Left lung (tissue), 10 donors: ENCODE results near the gene EIF4G3. TPM values are rescaled to one million over a fixed set of nuclear protein-coding genes. Genes with fewer than 3 reads are reported as not detected.
"Not testable (repeated sequence)": the region's sequence is repeated elsewhere in the genome, so short reads cannot be mapped to it uniquely, and the experiment has no call there.

Experiments used
- ATAC-seq: fragments of 200-7000 bp; cut with Tn5 transposase; one replicate; pipeline ENCODE4 v1.9.1; 2020; ENCODE audit warnings: moderate library complexity
- DNase-seq, 4 donors: peaks; one replicate each; pipeline ENCODE4 v3.0.0-alpha.2; 2013 to 2020
- H3K27ac ChIP-seq, 2 donors: fragments of 200-600 bp; sonication (generic) in 1 of 2; one replicate each; pipeline versions ENCODE4 v1.5.0 to v1.8.0; 2020 to 2021
- H3K27me3 ChIP-seq, 2 donors: fragments of 200-600 bp; sonication (generic) in 1 of 2; one replicate each; pipeline versions ENCODE4 v1.5.0 to v1.8.0; 2020 to 2021
- H3K36me3 ChIP-seq, 2 donors: fragments of 200-600 bp; sonication (generic) in 1 of 2; one replicate each; pipeline versions ENCODE4 v1.5.0 to v1.8.0; 2020 to 2021
- H3K4me1 ChIP-seq, 2 donors: fragments of 200-600 bp; one replicate each; pipeline ENCODE4 v1.8.0; 2021
- H3K4me3 ChIP-seq, 2 donors: fragments of 200-600 bp; sonication (generic) in 1 of 2; one replicate each; pipeline versions ENCODE4 v1.5.0 to v1.8.0; 2020 to 2021; ENCODE audit warnings: mild to moderate bottlenecking in 1 of 2
- H3K9me3 ChIP-seq, 2 donors: fragments of 200-600 bp; sonication (generic) in 1 of 2; one replicate each; pipeline versions ENCODE4 v1.5.0 to v1.8.0; 2020 to 2021
- intact Hi-C, 2 donors: fragments of 100-400 bp; cut with DNase I; formaldehyde crosslinking; loops; one replicate each; pipeline versions ENCODE4 v1.11.2 to v1.14.2; 2022
- polyA plus RNA-seq, 6 donors: library from polyadenylated mRNA; unstranded; fragments of 120-200 nt; gene quantifications; one replicate each; pipeline ENCODE4 v1.2.1, GENCODE V29; 2013; ENCODE audit not compliant: insufficient read length in 6 of 6
- total RNA-seq, 2 donors: library from RNA; stranded (reverse); fragmentation: NEBNext Ultra II Directional; extraction: Animal tissue kit (Norgen Biotek cat#: 25700); gene quantifications; one replicate each; pipeline ENCODE4 v1.2.1, GENCODE V29; 2021
- TF ChIP-seq, protein P1 (sequence below), 2 donors: fragments of 200-600 bp; sonication (generic) in 1 of 2; IDR thresholded peaks; one replicate each; pipeline versions ENCODE4 v1.5.0 to v1.8.0; 2021; ENCODE audit warnings: antibody characterized with exemption in 2 of 2
- donor health status: DM: no; HTN: yes; CAD: no.
- donor health status: DM: no; HTN: no; CAD: no.

EIF4G3 gene
- total and polyA plus RNA-seq, 8 donors: 54.6 to 67.9 (median 61.7) TPM

DNA sequence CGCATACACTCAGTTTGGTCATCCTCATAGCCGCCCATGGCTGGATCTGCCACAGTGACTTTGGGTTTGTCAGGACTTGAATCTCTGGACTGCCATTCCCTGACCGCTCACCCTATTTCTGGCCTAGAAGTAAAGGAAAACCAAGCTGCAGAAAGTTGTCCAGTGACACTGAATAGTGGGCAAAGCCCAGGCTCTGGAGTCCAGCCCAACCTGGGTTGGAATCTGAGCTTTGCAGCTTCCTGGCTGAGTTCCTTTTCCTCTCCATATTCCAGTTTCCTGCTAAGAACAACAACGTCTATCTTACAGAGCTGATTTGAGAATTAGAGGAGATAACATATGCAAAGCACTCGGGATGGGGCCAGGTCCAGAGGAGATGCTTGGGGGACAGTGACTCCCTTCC is 15.6 kb upstream of the EIF4G3 start:
- ATAC-seq (no peak), DNase-seq (no peak)
- no peak overlapping the region for H3K27ac ChIP-seq
- H3K4me1 ChIP-seq: peaks cover 0 to 8% of the 10 kb centered on the region in 2 donors
- no peak overlapping the region for H3K4me3 ChIP-seq
- TF ChIP-seq, protein P1, sequence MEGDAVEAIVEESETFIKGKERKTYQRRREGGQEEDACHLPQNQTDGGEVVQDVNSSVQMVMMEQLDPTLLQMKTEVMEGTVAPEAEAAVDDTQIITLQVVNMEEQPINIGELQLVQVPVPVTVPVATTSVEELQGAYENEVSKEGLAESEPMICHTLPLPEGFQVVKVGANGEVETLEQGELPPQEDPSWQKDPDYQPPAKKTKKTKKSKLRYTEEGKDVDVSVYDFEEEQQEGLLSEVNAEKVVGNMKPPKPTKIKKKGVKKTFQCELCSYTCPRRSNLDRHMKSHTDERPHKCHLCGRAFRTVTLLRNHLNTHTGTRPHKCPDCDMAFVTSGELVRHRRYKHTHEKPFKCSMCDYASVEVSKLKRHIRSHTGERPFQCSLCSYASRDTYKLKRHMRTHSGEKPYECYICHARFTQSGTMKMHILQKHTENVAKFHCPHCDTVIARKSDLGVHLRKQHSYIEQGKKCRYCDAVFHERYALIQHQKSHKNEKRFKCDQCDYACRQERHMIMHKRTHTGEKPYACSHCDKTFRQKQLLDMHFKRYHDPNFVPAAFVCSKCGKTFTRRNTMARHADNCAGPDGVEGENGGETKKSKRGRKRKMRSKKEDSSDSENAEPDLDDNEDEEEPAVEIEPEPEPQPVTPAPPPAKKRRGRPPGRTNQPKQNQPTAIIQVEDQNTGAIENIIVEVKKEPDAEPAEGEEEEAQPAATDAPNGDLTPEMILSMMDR (IDR thresholded peaks at IDR 0.05): no peak
- intact Hi-C loops: loop anchor here in 1 of 2 donors (10.0 kb wide), 1 partner anchor 207 kb away; no protein-coding TSS in a partner anchor
- H3K9me3 ChIP-seq: no peaks in the 10 kb centered on the region
- H3K36me3 ChIP-seq: no peaks in the 10 kb centered on the region
- H3K27me3 ChIP-seq: no peaks in the 10 kb centered on the region

DNA sequence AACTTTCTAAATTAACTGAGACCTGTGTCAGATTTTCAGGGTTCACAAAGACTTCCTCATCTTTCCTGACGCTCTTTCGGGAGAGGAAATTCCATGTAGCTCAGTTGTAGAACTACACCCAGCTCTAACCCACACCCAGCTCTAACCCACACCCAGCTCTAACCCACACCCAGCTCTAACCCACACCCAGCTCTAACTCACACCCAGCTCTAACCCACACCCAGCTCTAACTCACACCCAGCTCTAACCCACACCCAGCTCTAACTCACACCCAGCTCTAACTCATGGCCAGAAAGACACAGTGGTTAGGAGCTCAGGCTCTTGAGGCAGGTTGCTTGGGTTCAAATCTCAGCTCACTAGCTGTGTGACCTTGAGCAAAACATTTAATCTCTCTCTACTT is 14.1 kb upstream of the EIF4G3 start:
- DNase-seq, H3K9me3 ChIP-seq, H3K27ac ChIP-seq, H3K27me3 ChIP-seq, ATAC-seq, H3K4me3 ChIP-seq, H3K36me3 ChIP-seq, H3K4me1 ChIP-seq: not testable (repeated sequence)
- intact Hi-C loops: loop anchor here in 1 of 2 donors (10.0 kb wide), 1 partner anchor 206 kb away; no protein-coding TSS in a partner anchor

DNA sequence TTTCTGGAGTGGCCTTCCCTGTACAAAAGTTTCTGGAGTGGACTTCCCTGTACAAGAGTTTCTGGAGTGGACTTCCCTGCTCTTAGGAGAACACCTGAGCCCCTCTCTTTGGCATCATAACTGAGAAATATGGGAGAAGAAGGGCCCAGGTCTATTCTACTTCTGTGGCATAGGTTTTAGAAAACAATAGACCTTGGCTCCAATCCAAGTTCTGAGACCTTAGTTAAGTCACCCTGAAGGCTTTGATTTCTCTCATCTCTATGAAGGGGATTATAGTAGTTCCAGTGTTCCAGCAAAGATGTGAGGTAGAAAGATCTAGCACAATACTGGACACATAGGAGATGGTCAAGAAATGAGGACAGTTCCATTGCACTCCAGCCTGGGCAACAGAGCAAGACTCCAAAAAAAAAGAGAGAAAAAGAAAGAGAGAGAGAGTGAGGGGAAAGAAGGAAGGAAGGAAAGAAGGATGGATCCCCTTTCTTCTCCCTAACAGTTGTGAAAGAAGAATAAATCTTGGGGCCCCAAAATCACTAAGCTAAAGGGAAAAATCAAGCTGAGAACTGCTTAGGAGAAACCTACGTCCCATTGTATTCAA is 13.3 kb upstream of the EIF4G3 start:
- TF ChIP-seq, protein P1 (IDR thresholded peaks at IDR 0.05): no peak
- DNase-seq: no peak
- Histone ChIP-seq H3K36me3 (no peaks in the 10 kb centered on the region), H3K27ac (no peak overlapping the region), H3K27me3 (no peaks in the 10 kb centered on the region), H3K4me1 (peaks cover 0 to 7% of the 10 kb centered on the region in 2 donors), H3K9me3 (no peaks in the 10 kb centered on the region), H3K4me3 (no peak overlapping the region)
- no peak for ATAC-seq
- intact Hi-C loops: loop anchor here in 1 of 2 donors (10.0 kb wide), 1 partner anchor 205 kb away; no protein-coding TSS in a partner anchor

DNA sequence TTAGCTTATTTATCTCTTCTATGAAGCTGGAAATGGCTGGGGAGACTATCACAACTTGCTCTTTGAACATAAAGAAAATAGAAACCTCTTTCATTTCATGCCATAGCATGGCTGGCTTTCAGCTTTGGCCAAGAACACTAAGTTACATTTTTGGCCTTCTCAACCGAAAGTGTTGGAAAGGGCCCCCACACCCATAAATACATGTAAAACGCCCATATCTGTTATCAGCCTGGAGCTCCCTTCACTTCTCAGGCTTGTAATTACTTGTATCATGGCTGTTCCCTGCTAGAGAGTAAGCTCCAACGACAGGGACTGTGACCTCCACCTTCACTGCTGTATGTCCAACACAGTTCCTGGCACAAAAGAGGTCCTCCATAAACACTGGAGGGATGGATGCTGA is 12.7 kb upstream of the EIF4G3 start:
- DNase-seq: no peak
- TF ChIP-seq, protein P1 (IDR thresholded peaks at IDR 0.05): no peak

DNA sequence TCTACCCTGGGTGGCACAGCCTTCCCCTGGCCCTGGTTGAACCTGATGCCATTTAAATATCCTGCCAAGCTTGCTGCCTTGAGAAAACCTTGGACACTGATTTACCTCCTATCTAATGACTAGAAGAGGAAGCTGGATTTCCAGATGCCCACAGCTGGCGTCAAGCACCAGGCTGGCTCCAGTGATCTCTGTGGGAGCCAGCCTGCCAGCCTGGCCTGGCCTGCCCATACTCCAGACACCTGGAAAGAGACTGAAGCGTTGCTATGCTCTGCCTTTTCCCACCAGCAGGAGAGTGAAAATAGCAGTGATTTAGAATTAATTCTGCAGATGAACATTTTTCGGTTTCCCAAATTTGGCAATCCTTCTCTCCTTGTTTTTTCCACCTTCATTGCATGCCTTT is 11.5 kb upstream of the EIF4G3 start:
- intact Hi-C loops: no loop called here
- no peaks in the 10 kb centered on the region for H3K9me3 ChIP-seq
- H3K4me3 ChIP-seq: no peak overlapping the region
- H3K27me3 ChIP-seq: no peaks in the 10 kb centered on the region
- DNase-seq (no peak), ATAC-seq (no peak)
- TF ChIP-seq, protein P1 (IDR thresholded peaks at IDR 0.05): no peak
- H3K4me1 ChIP-seq: peaks cover 0 to 21% of the 10 kb centered on the region in 2 donors
- H3K27ac ChIP-seq: no peak overlapping the region
- H3K36me3 ChIP-seq: no peaks in the 10 kb centered on the region

More for the DNA sequence above, 12.7 kb upstream of the EIF4G3 start:
- Histone ChIP-seq H3K4me1 (peaks cover 0 to 9% of the 10 kb centered on the region in 2 donors), H3K9me3 (no peaks in the 10 kb centered on the region), H3K4me3 (no peak overlapping the region), H3K27me3 (no peaks in the 10 kb centered on the region), H3K36me3 (no peaks in the 10 kb centered on the region), H3K27ac (no peak overlapping the region)
- intact Hi-C loops: no loop called here
- no peak for ATAC-seq
